NCI-H1092 treated with DMSO at 0.1 percent for 48 hours (cell line): Measurements from ENCODE around the gene INPP5A.

Experiments used
- DNase-seq: peaks from one replicate; lab custom pipeline; 2025; lab: John Stamatoyannopoulos, UW

INPP5A gene

GRCh38 chr10:132647424-132647823 lies 109.8 kb downstream of the INPP5A start:
- DNase-seq: no peak

GRCh38 chr10:132648072-132648850 lies 110.7 kb downstream of the INPP5A start:
- DNase-seq: no peak

GRCh38 chr10:132648851-132649528 lies 111.4 kb downstream of the INPP5A start:
- no peak for DNase-seq

- DNase-seq: no peak
Observed at GRCh38 chr10:132649651-132650360, 112.2 kb downstream of the INPP5A start.

- DNase-seq: no peak
Observed at GRCh38 chr10:132650611-132651250, 113.1 kb downstream of the INPP5A start.

- DNase-seq: no peak
Observed at GRCh38 chr10:132651511-132652029, 114.0 kb downstream of the INPP5A start.

GRCh38 chr10:132652446-132652845 lies 114.9 kb downstream of the INPP5A start:
- DNase-seq: no peak

GRCh38 chr10:132652936-132653590 lies 115.5 kb downstream of the INPP5A start:
- no peak for DNase-seq

- DNase-seq: no peak
Observed at GRCh38 chr10:132653721-132654120, 116.1 kb downstream of the INPP5A start.

- no peak for DNase-seq
Observed at GRCh38 chr10:132654121-132654571, 116.6 kb downstream of the INPP5A start.

GRCh38 chr10:132654708-132655661 lies 117.4 kb downstream of the INPP5A start:
- DNase-seq: peak; percentile 12

- DNase-seq: no peak
Observed at GRCh38 chr10:132655735-132656134, 118.1 kb downstream of the INPP5A start.

- DNase-seq: no peak
Observed at GRCh38 chr10:132656283-132657126, 118.9 kb downstream of the INPP5A start.

- DNase-seq: no peak
Observed at GRCh38 chr10:132657127-132657706, 119.6 kb downstream of the INPP5A start.

- DNase-seq: no peak
Observed at GRCh38 chr10:132657748-132658147, 120.2 kb downstream of the INPP5A start.

- no peak for DNase-seq
Observed at GRCh38 chr10:132658546-132659205, 121.1 kb downstream of the INPP5A start.

- no peak for DNase-seq
Observed at GRCh38 chr10:132659206-132660091, 121.9 kb downstream of the INPP5A start.
